H1 (cell line): ENCODE results near the gene TBC1D23. TPM values are rescaled to one million over a fixed set of nuclear protein-coding genes. Genes with fewer than 3 reads are reported as not detected.

Experiments
- ASH2L ChIP-seq: fragments of 200-600, 300-600 bp; sonication (generic); IDR thresholded peaks from one replicate; pipeline ENCODE4 v1.7.1; 2017; ENCODE audit warnings: low read length
- BCL11A ChIP-seq, 2 experiments: IDR thresholded peaks; one replicate each; pipeline ENCODE4 v1.6.1; 2011; ENCODE audit warnings: low read depth in 2 of 2, low read length in 2 of 2, mild to moderate bottlenecking in 2 of 2
- CHD7 ChIP-seq: fragments of 300-600 bp; sonication (generic); IDR thresholded peaks from 2 replicates; pipeline ENCODE4 v1.7.1; 2012; ENCODE audit warnings: low read length, moderate library complexity, mild to moderate bottlenecking, inconsistent platforms; ENCODE audit not compliant: insufficient replicate concordance
- CREB1 ChIP-seq: IDR thresholded peaks from 2 replicates; pipeline ENCODE4 v1.6.1; 2012; ENCODE audit warnings: inconsistent platforms
- GABPA ChIP-seq: IDR thresholded peaks from 2 replicates; pipeline ENCODE4 v1.6.1; 2011; ENCODE audit warnings: mild to moderate bottlenecking, low read length, moderate library complexity, borderline replicate concordance; ENCODE audit not compliant: insufficient read depth
- NANOG ChIP-seq: IDR thresholded peaks from 2 replicates; pipeline ENCODE4 v1.6.1; 2011; ENCODE audit warnings: low read length, low read depth, mild to moderate bottlenecking, inconsistent platforms; ENCODE audit not compliant: insufficient read depth, poor library complexity, severe bottlenecking
- SIX5 ChIP-seq: IDR thresholded peaks from 2 replicates; pipeline ENCODE4 v1.6.1; 2011; ENCODE audit warnings: mild to moderate bottlenecking, low read depth, low read length
- polyA plus RNA-seq, 7 experiments: library from polyadenylated mRNA; depleted of rRNA in 3 of 7; stranded (reverse) in 5 of 7; unstranded in 2 of 7; fragments of >200 nt in 5 of 7; fragments of 200-250 nt in 2 of 7; gene quantifications; 1 replicate in 5 of 7; 2 replicates in 1 of 7; 4 replicates in 1 of 7; pipeline versions ENCODE4 v1.2.1 to v1.2.3, GENCODE V29; 2011 to 2013; ENCODE audit warnings: missing spikeins in 2 of 7, mixed read lengths in 2 of 7
- total RNA-seq: library from RNA; stranded (reverse); fragmentation: NEBNext Ultra II Directional; extraction: Animal tissue kit (Norgen Biotek cat#: 25700); gene quantifications from 2 replicates; pipeline ENCODE4 v1.2.1, GENCODE V29; 2021

The TBC1D23 gene
- total and polyA plus RNA-seq, 2 of the 8 experiments (the other 6 are each of a cell fraction or from before 2014, with no cell fraction given), result 6.4 to 29.3 TPM

- TF ChIP-seq CHD7 (no peak), SIX5 (no peak), BCL11A (IDR thresholded peaks at IDR 0.05; ENCODE audit: low read depth in 2 of 2, low read length in 2 of 2) (no peak), NANOG (no peak), CREB1 (no peak), ASH2L (no peak), GABPA (no peak)
These were observed 35.6 kb upstream of the TBC1D23 start (continued) for GRCh38 chr3:100225193-100225592.
